ENCODE results near the gene CDO1.

Gene CDO1

DNA sequence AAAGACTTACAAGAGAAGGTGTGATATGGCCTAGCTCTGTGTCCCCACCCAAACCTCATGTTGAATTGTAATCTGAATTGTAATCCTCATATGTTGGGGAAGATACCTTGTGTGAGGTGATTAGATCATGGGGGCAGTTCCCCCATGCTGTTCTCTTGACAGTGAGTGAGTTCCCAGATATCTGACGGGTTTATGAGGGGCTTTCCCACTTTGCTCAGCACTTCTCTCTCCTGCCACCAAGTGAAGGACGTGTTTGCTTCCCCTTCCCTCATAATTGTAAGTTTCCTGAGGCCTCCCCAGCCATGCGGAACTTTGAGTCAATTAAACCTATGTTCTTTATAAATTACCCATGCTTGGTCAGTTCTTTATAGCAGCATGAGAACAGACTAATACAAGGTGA, 49.0 kb downstream of the CDO1 start:
- ChIA-PET CTCF (interaction anchor here (1.6 kb wide), 1 partner anchor 26 kb away, joined by 4 read pairs; no protein-coding TSS in a partner anchor), POLR2A (no interaction called here)
- no peak for DNase-seq (ENCODE audit: extremely low spot score)
- TF ChIP-seq, protein P1, sequence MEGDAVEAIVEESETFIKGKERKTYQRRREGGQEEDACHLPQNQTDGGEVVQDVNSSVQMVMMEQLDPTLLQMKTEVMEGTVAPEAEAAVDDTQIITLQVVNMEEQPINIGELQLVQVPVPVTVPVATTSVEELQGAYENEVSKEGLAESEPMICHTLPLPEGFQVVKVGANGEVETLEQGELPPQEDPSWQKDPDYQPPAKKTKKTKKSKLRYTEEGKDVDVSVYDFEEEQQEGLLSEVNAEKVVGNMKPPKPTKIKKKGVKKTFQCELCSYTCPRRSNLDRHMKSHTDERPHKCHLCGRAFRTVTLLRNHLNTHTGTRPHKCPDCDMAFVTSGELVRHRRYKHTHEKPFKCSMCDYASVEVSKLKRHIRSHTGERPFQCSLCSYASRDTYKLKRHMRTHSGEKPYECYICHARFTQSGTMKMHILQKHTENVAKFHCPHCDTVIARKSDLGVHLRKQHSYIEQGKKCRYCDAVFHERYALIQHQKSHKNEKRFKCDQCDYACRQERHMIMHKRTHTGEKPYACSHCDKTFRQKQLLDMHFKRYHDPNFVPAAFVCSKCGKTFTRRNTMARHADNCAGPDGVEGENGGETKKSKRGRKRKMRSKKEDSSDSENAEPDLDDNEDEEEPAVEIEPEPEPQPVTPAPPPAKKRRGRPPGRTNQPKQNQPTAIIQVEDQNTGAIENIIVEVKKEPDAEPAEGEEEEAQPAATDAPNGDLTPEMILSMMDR (IDR thresholded peaks at IDR 0.05; ENCODE audit: control extremely low read depth, extremely low read depth, low read depth, missing control alignments), result no peak

DNA sequence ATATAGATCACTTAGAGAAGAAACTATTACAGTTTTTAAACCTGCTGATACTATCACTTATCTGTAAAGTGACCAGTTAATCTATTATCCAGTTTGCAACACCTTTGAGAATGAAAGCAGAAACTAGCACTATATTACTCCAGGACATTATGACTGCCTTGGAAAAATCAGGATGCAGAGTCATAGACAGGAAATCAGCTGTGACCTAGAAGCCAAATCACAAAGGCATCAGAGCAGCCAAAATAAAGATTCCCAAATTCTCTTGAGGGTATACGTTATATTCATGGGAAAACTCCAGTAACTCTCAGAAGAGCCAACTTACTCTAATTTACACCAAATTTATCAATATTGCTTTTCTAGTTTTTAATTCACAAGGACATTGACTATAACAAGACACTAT, 49.9 kb downstream of the CDO1 start:
- DNase-seq (ENCODE audit: extremely low spot score), result no peak
- ChIA-PET POLR2A (no interaction called here), CTCF (no interaction called here)
- TF ChIP-seq, protein P1 (IDR thresholded peaks at IDR 0.05; ENCODE audit: control extremely low read depth, extremely low read depth, low read depth, missing control alignments), result no peak

DNA sequence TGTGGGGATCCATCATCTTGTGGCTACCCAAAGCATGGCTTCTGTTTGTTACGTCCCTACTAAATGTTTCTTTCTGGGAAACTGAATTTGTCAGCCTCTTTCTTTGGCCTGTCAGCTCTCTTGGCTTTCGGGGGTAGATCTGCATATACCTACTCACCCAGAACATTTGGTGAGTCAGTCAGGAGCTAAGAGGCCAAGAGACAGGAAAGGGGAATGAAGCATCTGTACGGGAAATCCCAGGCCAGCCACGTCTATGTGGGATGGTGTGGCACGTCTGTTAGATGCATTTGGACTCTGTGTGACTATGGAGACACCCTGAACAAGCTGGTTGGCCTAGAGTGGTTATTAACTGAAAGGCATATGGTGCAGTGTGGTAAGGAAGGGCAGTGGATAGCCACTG, 58.1 kb downstream of the CDO1 start:
- CTCF ChIA-PET, result interaction anchor here (0.9 to 1.6 kb wide), 2 partner anchors 10 to 16 kb away, joined by 3 to 5 read pairs; no protein-coding TSS in a partner anchor
- TF ChIP-seq, protein P1 (IDR thresholded peaks at IDR 0.05; ENCODE audit: control extremely low read depth, extremely low read depth, low read depth, missing control alignments), result no peak
- POLR2A ChIA-PET, result no interaction called here
- DNase-seq (ENCODE audit: extremely low spot score), result peak; percentile 11

DNA sequence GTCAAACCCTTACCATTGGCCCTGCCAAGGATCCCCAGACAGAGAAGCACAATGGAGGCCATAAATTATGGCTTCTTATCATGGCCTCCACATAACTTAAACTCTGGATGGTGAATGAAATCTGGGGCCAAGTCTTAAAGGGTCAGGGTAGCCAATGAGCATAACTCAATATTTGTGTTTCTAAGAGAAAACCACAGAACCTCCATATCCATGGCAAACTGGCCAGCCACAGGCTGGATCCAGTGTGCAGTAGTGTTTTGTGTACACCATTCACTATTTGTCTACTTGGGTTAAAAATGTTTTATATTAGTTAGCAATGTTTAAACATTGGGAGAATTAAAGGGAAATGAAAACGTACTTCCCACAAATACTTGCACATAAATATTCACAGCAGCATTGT, 60.8 kb downstream of the CDO1 start:
- TF ChIP-seq, protein P1 (IDR thresholded peaks at IDR 0.05; ENCODE audit: control extremely low read depth, extremely low read depth, low read depth, missing control alignments), result no peak
- ChIA-PET POLR2A (no interaction called here), CTCF (interaction anchor here (1.9 kb wide), 1 partner anchor 24 kb away, joined by 5 read pairs; no protein-coding TSS in a partner anchor)
- no peak for DNase-seq (ENCODE audit: extremely low spot score)
